ENCODE measurements around the gene ZNF469.

The ZNF469 gene

GRCh38 chr16:88373211-88373610, 9.5 kb upstream of the ZNF469 start:
- Histone ChIP-seq H3K4me1 (ENCODE audit: insufficient read depth, low read length) (peaks cover 13% of the 10 kb centered on the region), H3K27me3 (ENCODE audit: insufficient read depth, low read length) (no peaks in the 10 kb centered on the region), H3K4me3 (ENCODE audit: low read length) (no peak overlapping the region), H2AFZ (ENCODE audit: low read depth, low read length) (no peak overlapping the region), H3K9me3 (ENCODE audit: low read length) (peaks cover 4% of the 10 kb centered on the region), H3K36me3 (ENCODE audit: insufficient read depth, low read length) (no peaks in the 10 kb centered on the region)

DNA sequence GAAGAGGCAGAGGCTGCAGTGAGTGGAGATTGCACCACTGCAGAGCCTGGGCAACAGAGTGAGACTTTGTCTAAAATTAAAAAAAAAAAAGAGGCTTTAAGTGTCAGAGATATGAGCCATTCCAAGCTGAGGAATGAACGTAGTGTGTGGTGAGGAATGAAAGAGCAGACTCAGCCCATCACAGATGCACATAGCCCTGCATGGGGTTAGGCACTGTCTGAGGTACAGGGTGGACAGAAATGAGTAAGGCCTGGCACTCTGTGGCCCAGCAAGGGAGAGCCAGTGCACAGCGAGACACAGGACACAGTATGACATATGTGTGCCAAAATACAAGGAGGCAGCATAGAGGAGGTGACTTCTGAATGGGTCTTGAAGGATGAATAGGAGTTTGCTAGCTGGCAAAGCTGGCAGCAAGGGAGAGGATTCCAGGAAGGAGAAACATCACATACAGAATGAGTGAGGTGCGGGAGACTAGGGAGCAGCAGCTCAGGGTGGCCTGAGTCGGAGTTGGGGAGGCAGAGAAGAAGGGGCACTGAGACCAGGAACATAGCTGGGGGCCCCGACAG, 8.7 kb upstream of the ZNF469 start:
- Histone ChIP-seq H3K4me1 (ENCODE audit: insufficient read depth, low read length) (peaks cover 13% of the 10 kb centered on the region), H3K9me3 (ENCODE audit: low read length) (peaks cover 4% of the 10 kb centered on the region), H3K27me3 (ENCODE audit: insufficient read depth, low read length) (no peaks in the 10 kb centered on the region), H2AFZ (ENCODE audit: low read depth, low read length) (no peak overlapping the region), H3K36me3 (ENCODE audit: insufficient read depth, low read length) (no peaks in the 10 kb centered on the region), H3K4me3 (ENCODE audit: low read length) (no peak overlapping the region)

- H3K4me1 ChIP-seq (ENCODE audit: insufficient read depth, low read length) = peaks cover 13% of the 10 kb centered on the region
- H3K9me3 ChIP-seq (ENCODE audit: low read length) = peaks cover 4% of the 10 kb centered on the region
- no peaks in the 10 kb centered on the region for H3K27me3 ChIP-seq (ENCODE audit: insufficient read depth, low read length)
- no peaks in the 10 kb centered on the region for H3K36me3 ChIP-seq (ENCODE audit: insufficient read depth, low read length)
- H2AFZ ChIP-seq (ENCODE audit: low read depth, low read length) = no peak overlapping the region
- no peak overlapping the region for H3K4me3 ChIP-seq (ENCODE audit: low read length)
Observed at GRCh38 chr16:88374736-88375135, 8.0 kb upstream of the ZNF469 start.

- peaks cover 13% of the 10 kb centered on the region for H3K4me1 ChIP-seq (ENCODE audit: insufficient read depth, low read length)
Observed at GRCh38 chr16:88375236-88375975, 7.4 kb upstream of the ZNF469 start.

DNA sequence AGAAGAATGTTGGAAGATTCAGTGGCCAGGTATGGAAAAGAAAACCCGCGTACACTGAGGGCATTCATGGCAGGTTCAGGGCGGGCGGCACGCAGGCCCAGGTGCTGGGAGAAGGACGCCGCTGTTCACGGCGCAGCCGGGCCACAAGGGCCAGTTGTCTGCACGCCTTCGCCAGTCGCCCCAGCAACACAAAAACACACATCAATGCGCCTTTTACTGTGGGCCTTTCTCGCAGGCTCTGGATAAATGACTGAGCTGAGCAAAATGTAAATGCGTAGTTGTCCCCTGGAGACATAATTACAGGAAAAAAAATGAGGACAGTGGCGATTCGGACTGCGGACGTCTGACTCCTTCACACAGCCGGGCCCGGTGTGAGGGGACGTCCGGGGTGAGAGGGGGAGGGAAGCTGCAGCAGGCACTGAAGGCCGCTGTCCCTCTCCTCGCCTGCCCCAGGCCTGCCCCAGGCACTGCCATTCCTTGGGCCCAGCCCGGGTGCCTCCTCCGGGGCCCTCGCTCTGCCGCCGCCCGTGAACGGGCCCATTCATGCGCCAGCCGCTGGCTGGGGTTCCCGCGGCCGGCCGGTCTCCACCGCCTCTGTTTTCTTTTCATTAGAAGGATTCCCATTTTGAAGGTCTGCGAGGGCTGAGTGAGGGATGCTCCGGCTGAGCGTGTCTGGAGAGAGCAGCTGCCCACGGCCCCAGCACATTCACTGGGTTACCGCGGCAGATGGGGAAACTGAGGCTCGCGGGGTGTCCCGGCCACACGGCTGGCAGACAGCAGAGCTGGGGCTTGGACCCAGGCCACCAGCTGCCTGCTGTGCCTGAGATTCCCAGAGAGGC, 6.5 kb upstream of the ZNF469 start:
- Histone ChIP-seq H2AFZ (ENCODE audit: low read depth, low read length) (no peak overlapping the region), H3K36me3 (ENCODE audit: insufficient read depth, low read length) (no peaks in the 10 kb centered on the region), H3K9me3 (ENCODE audit: low read length) (peaks cover 4% of the 10 kb centered on the region), H3K27me3 (ENCODE audit: insufficient read depth, low read length) (peaks cover 4% of the 10 kb centered on the region), H3K4me1 (ENCODE audit: insufficient read depth, low read length) (peaks cover 13% of the 10 kb centered on the region), H3K4me3 (ENCODE audit: low read length) (no peak overlapping the region)

More at GRCh38 chr16:88375236-88375975, 7.4 kb upstream of the ZNF469 start:
- Histone ChIP-seq H3K9me3 (ENCODE audit: low read length) (peaks cover 4% of the 10 kb centered on the region), H2AFZ (ENCODE audit: low read depth, low read length) (no peak overlapping the region), H3K36me3 (ENCODE audit: insufficient read depth, low read length) (no peaks in the 10 kb centered on the region), H3K27me3 (ENCODE audit: insufficient read depth, low read length) (no peaks in the 10 kb centered on the region), H3K4me3 (ENCODE audit: low read length) (no peak overlapping the region)

DNA sequence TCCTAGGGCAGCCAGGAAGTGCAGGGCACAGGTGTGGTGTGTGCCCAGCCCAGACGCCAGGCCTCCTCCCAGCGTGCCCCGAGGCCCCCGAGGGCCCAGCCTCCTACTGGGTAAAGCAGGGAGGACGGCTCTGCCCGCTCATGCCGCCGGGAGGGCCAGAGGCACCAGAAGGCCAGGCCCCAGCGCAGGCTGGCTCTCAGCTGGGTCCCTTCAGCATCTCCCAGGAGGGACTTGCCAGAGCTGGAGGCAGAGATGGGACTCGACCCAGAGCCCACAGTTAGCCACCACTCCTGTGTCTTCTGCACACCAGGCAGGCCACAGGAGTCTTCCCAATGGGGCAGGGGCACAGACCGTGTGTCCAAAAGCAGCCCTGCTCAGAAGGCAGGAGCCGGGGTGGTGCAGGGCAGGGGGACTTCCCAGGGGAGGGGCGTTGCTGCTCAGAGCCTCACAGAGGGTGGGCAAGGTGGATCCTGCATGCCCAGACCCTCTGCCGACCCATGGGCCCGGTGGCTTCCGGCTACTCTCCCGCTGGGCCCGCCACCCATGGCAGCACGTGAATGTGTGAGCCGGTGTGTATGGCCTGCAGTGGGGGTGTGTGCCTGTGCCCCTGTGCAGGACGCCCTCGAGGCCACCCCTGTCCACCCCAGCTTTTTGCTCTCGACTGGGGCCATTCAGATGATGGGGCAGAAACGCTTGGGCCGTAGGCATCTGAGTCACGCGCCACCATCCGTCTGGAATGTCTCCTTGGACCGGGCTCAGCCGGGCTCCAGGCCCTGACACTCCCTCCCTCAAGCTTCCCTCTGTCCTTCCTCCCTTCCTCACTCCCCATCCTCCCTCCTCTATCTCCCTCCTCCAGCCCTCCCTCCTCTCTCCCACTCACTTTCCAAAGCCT, 5.7 kb upstream of the ZNF469 start:
- no peaks in the 10 kb centered on the region for H3K36me3 ChIP-seq (ENCODE audit: insufficient read depth, low read length)
- no peak overlapping the region for H3K4me3 ChIP-seq (ENCODE audit: low read length)
- peaks cover 11% of the 10 kb centered on the region for H3K27me3 ChIP-seq (ENCODE audit: insufficient read depth, low read length)
- H3K9me3 ChIP-seq (ENCODE audit: low read length) = peaks cover 4% of the 10 kb centered on the region
- no peak overlapping the region for H2AFZ ChIP-seq (ENCODE audit: low read depth, low read length)
- peaks cover 13% of the 10 kb centered on the region for H3K4me1 ChIP-seq (ENCODE audit: insufficient read depth, low read length)

DNA sequence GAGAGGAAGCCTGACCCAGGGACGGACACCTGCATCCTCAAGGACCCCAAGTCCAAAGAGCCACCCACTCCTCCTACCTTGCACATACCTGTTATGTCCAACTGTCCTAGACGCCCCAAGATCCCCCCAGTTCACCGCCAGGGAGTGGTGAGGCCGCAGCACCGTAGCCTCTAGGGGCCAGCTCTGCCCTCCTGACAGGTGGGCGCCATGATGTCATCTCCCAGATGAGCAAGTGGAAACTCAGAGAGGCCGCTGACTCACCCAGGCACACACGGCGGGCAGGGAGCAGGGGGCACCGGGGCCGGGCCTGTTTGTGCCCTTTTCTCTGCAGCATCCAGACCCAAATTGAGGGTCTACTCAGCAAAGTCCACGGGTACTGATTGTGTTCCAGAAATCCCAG, 4.8 kb upstream of the ZNF469 start:
- H3K27me3 ChIP-seq (ENCODE audit: insufficient read depth, low read length) = peaks cover 20% of the 10 kb centered on the region
- peaks cover 13% of the 10 kb centered on the region for H3K4me1 ChIP-seq (ENCODE audit: insufficient read depth, low read length)
- no peak overlapping the region for H2AFZ ChIP-seq (ENCODE audit: low read depth, low read length)
- no peaks in the 10 kb centered on the region for H3K36me3 ChIP-seq (ENCODE audit: insufficient read depth, low read length)
- no peaks in the 10 kb centered on the region for H3K9me3 ChIP-seq (ENCODE audit: low read length)
- H3K4me3 ChIP-seq (ENCODE audit: low read length) = no peak overlapping the region

DNA sequence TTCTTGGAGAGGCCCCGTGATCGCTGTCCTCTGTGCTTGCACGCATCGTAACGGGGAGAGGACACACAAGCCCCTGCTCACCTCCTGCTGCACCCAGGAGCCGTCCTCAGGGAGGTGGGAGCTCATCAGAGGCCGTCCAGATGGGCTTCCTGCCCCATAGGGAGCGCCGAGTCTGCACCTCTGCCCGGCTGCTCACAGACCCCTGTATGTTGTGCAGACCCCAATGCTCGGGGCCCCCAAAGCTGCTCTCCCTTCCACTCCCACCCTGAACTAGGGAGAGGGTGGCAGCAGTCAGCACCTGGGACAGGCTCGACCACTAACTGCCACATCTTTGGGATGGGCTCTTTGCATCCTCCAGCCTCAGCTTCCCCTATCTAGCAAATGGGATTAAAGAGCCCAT, 4.4 kb upstream of the ZNF469 start:
- Histone ChIP-seq H3K4me1 (ENCODE audit: insufficient read depth, low read length) (peaks cover 13% of the 10 kb centered on the region), H3K4me3 (ENCODE audit: low read length) (no peak overlapping the region), H3K9me3 (ENCODE audit: low read length) (no peaks in the 10 kb centered on the region), H3K27me3 (ENCODE audit: insufficient read depth, low read length) (peaks cover 21% of the 10 kb centered on the region), H2AFZ (ENCODE audit: low read depth, low read length) (no peak overlapping the region), H3K36me3 (ENCODE audit: insufficient read depth, low read length) (no peaks in the 10 kb centered on the region)

- Histone ChIP-seq H3K4me3 (ENCODE audit: low read length) (no peak overlapping the region), H3K4me1 (ENCODE audit: insufficient read depth, low read length) (peaks cover 13% of the 10 kb centered on the region), H3K27me3 (ENCODE audit: insufficient read depth, low read length) (peaks cover 24% of the 10 kb centered on the region), H3K36me3 (ENCODE audit: insufficient read depth, low read length) (no peaks in the 10 kb centered on the region), H2AFZ (ENCODE audit: low read depth, low read length) (no peak overlapping the region), H3K9me3 (ENCODE audit: low read length) (no peaks in the 10 kb centered on the region)
Observed at GRCh38 chr16:88378836-88379693, 3.7 kb upstream of the ZNF469 start.

GRCh38 chr16:88379694-88380040, 3.1 kb upstream of the ZNF469 start:
- H3K36me3 ChIP-seq (ENCODE audit: insufficient read depth, low read length) = no peaks in the 10 kb centered on the region
- H2AFZ ChIP-seq (ENCODE audit: low read depth, low read length) = no peak overlapping the region
- no peak overlapping the region for H3K4me3 ChIP-seq (ENCODE audit: low read length)
- peaks cover 13% of the 10 kb centered on the region for H3K4me1 ChIP-seq (ENCODE audit: insufficient read depth, low read length)
- peaks cover 30% of the 10 kb centered on the region for H3K27me3 ChIP-seq (ENCODE audit: insufficient read depth, low read length)
- H3K9me3 ChIP-seq (ENCODE audit: low read length) = no peaks in the 10 kb centered on the region

GRCh38 chr16:88380099-88380498, 2.7 kb upstream of the ZNF469 start:
- Histone ChIP-seq H3K27me3 (ENCODE audit: insufficient read depth, low read length) (peaks cover 35% of the 10 kb centered on the region), H3K4me3 (ENCODE audit: low read length) (no peak overlapping the region), H3K36me3 (ENCODE audit: insufficient read depth, low read length) (no peaks in the 10 kb centered on the region), H3K9me3 (ENCODE audit: low read length) (no peaks in the 10 kb centered on the region), H2AFZ (ENCODE audit: low read depth, low read length) (no peak overlapping the region), H3K4me1 (ENCODE audit: insufficient read depth, low read length) (peaks cover 13% of the 10 kb centered on the region)

- no peaks in the 10 kb centered on the region for H3K9me3 ChIP-seq (ENCODE audit: low read length)
- no peak overlapping the region for H3K4me3 ChIP-seq (ENCODE audit: low read length)
Observed at GRCh38 chr16:88380619-88381018, 2.1 kb upstream of the ZNF469 start.

More at GRCh38 chr16:88380619-88381018, 2.1 kb upstream of the ZNF469 start:
- Histone ChIP-seq H2AFZ (ENCODE audit: low read depth, low read length) (no peak overlapping the region), H3K36me3 (ENCODE audit: insufficient read depth, low read length) (no peaks in the 10 kb centered on the region), H3K4me1 (ENCODE audit: insufficient read depth, low read length) (peaks cover 12% of the 10 kb centered on the region), H3K27me3 (ENCODE audit: insufficient read depth, low read length) (peaks cover 38% of the 10 kb centered on the region)
